Neural cell (in vitro differentiated cells): Measurements from ENCODE around the gene KLHL35. TPM values are rescaled to one million over a fixed set of nuclear protein-coding genes. Genes with fewer than 3 reads are reported as not detected.

Experiments
- H2AFZ ChIP-seq: fragments of 200-600, 300-800 bp; sonication (generic), shearing (Covaris generic); 2 replicates; pipeline ENCODE4 v1.6.0; 2014; ENCODE audit warnings: low read depth, mild to moderate bottlenecking, antibody characterized with exemption, low read length, moderate library complexity
- H3F3A ChIP-seq: fragments of 200-600 bp; shearing (Covaris generic); 2 replicates; pipeline ENCODE4 v1.6.1; 2016; ENCODE audit warnings: mild to moderate bottlenecking, moderate library complexity, mixed read lengths, antibody characterized with exemption, low read length; ENCODE audit not compliant: insufficient read depth, poor library complexity, severe bottlenecking
- H3K27ac ChIP-seq: fragments of 200-600, 300-800 bp; sonication (generic), shearing (Covaris generic); 2 replicates; pipeline ENCODE4 v1.5.1; 2014; ENCODE audit warnings: mild to moderate bottlenecking, low read length, moderate library complexity
- H3K27me3 ChIP-seq: fragments of 300-800, 200-600 bp; sonication (generic), shearing (Covaris generic); 2 replicates; pipeline ENCODE4 v1.6.0; 2014; ENCODE audit warnings: mild to moderate bottlenecking, low read depth, low read length, moderate library complexity; ENCODE audit not compliant: insufficient read depth
- H3K36me3 ChIP-seq: fragments of 300-800, 200-600 bp; sonication (generic), shearing (Covaris generic); 2 replicates; pipeline ENCODE4 v1.5.1; 2014; ENCODE audit warnings: mild to moderate bottlenecking, antibody characterized with exemption, low read length, moderate library complexity; ENCODE audit not compliant: insufficient read depth
- H3K4me2 ChIP-seq: fragments of 300-800, 200-600 bp; sonication (generic), shearing (Covaris generic); 2 replicates; pipeline ENCODE4 v1.6.0; 2014; ENCODE audit warnings: mild to moderate bottlenecking, low read length
- H3K4me3 ChIP-seq: fragments of 300-800, 200-600 bp; sonication (generic), shearing (Covaris generic); 2 replicates; pipeline ENCODE4 v1.5.1; 2014; ENCODE audit warnings: mild to moderate bottlenecking, low read length, moderate library complexity
- H3K79me2 ChIP-seq: fragments of 200-600 bp; shearing (Covaris generic); replicated peaks from 2 replicates; pipeline ENCODE4 v1.6.0; 2014; ENCODE audit warnings: mild to moderate bottlenecking, low read length, moderate library complexity; ENCODE audit not compliant: insufficient read depth
- H3K9ac ChIP-seq: fragments of 300-800, 200-600 bp; sonication (generic), shearing (Covaris generic); 2 replicates; pipeline ENCODE4 v1.6.1; 2016; ENCODE audit warnings: mild to moderate bottlenecking, low read length, mixed read lengths
- H3K9me2 ChIP-seq: fragments of 200-600 bp; shearing (Covaris generic); 2 replicates; pipeline ENCODE4 v1.6.1; 2016; ENCODE audit warnings: mild to moderate bottlenecking, low read length, mixed read lengths; ENCODE audit not compliant: insufficient read depth
- H3K9me3 ChIP-seq: fragments of 200-600, 300-800 bp; sonication (generic), shearing (Covaris generic); 2 replicates; pipeline ENCODE4 v1.6.1; 2016; ENCODE audit warnings: mild to moderate bottlenecking, mixed run types, low read length, moderate library complexity, mixed read lengths
- H4K20me1 ChIP-seq: fragments of 200-600 bp; shearing (Covaris generic); 2 replicates; pipeline ENCODE4 v1.6.1; 2016; ENCODE audit warnings: mild to moderate bottlenecking, mixed run types; ENCODE audit not compliant: insufficient read depth
- CTCF ChIP-seq: fragments of 450-650 bp; IDR thresholded peaks from 2 replicates; pipeline ENCODE4 v1.5.1; 2014; ENCODE audit warnings: antibody characterized with exemption, mild to moderate bottlenecking, moderate library complexity; ENCODE audit not compliant: poor library complexity, severe bottlenecking
- EP300 ChIP-seq: fragments of 450-650 bp; conservative IDR thresholded peaks from 2 replicates; pipeline ENCODE4 v1.6.1; 2014; ENCODE audit warnings: antibody characterized with exemption, mild to moderate bottlenecking, moderate library complexity; ENCODE audit not compliant: poor library complexity, severe bottlenecking
- EZH2 ChIP-seq: fragments of 200-600, 300-800 bp; shearing (Covaris generic), sonication (generic); IDR thresholded peaks from 2 replicates; pipeline ENCODE4 v1.6.1; 2014; ENCODE audit warnings: antibody characterized with exemption, low read length, borderline replicate concordance, mild to moderate bottlenecking; ENCODE audit not compliant: insufficient read depth, poor library complexity, severe bottlenecking
- MXI1 ChIP-seq: fragments of 450-650 bp; conservative IDR thresholded peaks from 2 replicates; pipeline ENCODE4 v1.6.1; 2014; ENCODE audit warnings: antibody characterized with exemption, mild to moderate bottlenecking; ENCODE audit not compliant: poor library complexity, severe bottlenecking
- POLR2AphosphoS5 ChIP-seq: IDR thresholded peaks from 2 replicates; pipeline ENCODE4 v1.6.1; 2012
- RAD21 ChIP-seq: fragments of 450-650 bp; conservative IDR thresholded peaks from 2 replicates; pipeline ENCODE4 v1.6.1; 2014; ENCODE audit warnings: antibody characterized with exemption, mild to moderate bottlenecking, moderate library complexity
- SMC3 ChIP-seq: fragments of 450-650 bp; conservative IDR thresholded peaks from 2 replicates; pipeline ENCODE4 v1.6.1; 2014; ENCODE audit warnings: antibody characterized with exemption, mild to moderate bottlenecking, moderate library complexity; ENCODE audit not compliant: poor library complexity
- TAF1 ChIP-seq: IDR thresholded peaks from 2 replicates; pipeline ENCODE4 v1.6.1; 2012; ENCODE audit warnings: low read depth
- polyA plus RNA-seq: library from polyadenylated mRNA; depleted of rRNA; stranded (reverse); fragments of >200 nt; gene quantifications from 2 replicates; pipeline ENCODE4 v1.2.3, GENCODE V29; 2014
- TF ChIP-seq, protein P1 (sequence below): IDR thresholded peaks from 2 replicates; pipeline ENCODE4 v1.6.1; 2012; ENCODE audit warnings: borderline replicate concordance

Gene KLHL35
- polyA plus RNA-seq, 1 donor from 2014 or later = 17.0 TPM

GRCh38 chr11:75461151-75461550 lies 28.1 kb upstream of the KLHL35 start:
- no peak for TF ChIP-seq MXI1
- no peak for TF ChIP-seq SMC3
- TF ChIP-seq POLR2AphosphoS5 = no peak
- no peak for TF ChIP-seq CTCF
- no peak for TF ChIP-seq TAF1
- no peaks in the 10 kb centered on the region for H3K36me3 ChIP-seq
- H3K9me3 ChIP-seq = no peaks in the 10 kb centered on the region
- H3F3A ChIP-seq = no peaks in the 10 kb centered on the region
- no peaks in the 10 kb centered on the region for H4K20me1 ChIP-seq
- no peak overlapping the region for H2AFZ ChIP-seq
- no peak overlapping the region for H3K27ac ChIP-seq
- H3K27me3 ChIP-seq = no peaks in the 10 kb centered on the region
- H3K79me2 ChIP-seq = no peaks in the 10 kb centered on the region
- H3K9ac ChIP-seq = no peak overlapping the region
- no peaks in the 10 kb centered on the region for H3K9me2 ChIP-seq
- H3K4me3 ChIP-seq = no peak overlapping the region
- no peak overlapping the region for H3K4me2 ChIP-seq

- Histone ChIP-seq H3K36me3 (no peaks in the 10 kb centered on the region), H3K27me3 (no peaks in the 10 kb centered on the region), H3K9ac (no peak overlapping the region), H3K27ac (no peak overlapping the region), H4K20me1 (no peaks in the 10 kb centered on the region), H3K4me2 (no peak overlapping the region), H3K4me3 (no peak overlapping the region), H3K9me2 (no peaks in the 10 kb centered on the region), H3K9me3 (no peaks in the 10 kb centered on the region), H3K79me2 (no peaks in the 10 kb centered on the region), H3F3A (no peaks in the 10 kb centered on the region), H2AFZ (no peak overlapping the region)
- TF ChIP-seq TAF1 (no peak), EP300 (no peak), CTCF (no peak)
These were observed 23.7 kb upstream of the KLHL35 start for GRCh38 chr11:75456596-75457183.

- Histone ChIP-seq H3K27ac (no peak overlapping the region), H2AFZ (no peak overlapping the region), H3K36me3 (no peaks in the 10 kb centered on the region), H3K9me2 (no peaks in the 10 kb centered on the region), H3K9me3 (no peaks in the 10 kb centered on the region), H3K9ac (no peak overlapping the region), H4K20me1 (no peaks in the 10 kb centered on the region), H3K4me2 (no peak overlapping the region), H3K79me2 (no peaks in the 10 kb centered on the region), H3F3A (no peaks in the 10 kb centered on the region), H3K4me3 (no peak overlapping the region), H3K27me3 (no peaks in the 10 kb centered on the region)
- TF ChIP-seq, protein P1, sequence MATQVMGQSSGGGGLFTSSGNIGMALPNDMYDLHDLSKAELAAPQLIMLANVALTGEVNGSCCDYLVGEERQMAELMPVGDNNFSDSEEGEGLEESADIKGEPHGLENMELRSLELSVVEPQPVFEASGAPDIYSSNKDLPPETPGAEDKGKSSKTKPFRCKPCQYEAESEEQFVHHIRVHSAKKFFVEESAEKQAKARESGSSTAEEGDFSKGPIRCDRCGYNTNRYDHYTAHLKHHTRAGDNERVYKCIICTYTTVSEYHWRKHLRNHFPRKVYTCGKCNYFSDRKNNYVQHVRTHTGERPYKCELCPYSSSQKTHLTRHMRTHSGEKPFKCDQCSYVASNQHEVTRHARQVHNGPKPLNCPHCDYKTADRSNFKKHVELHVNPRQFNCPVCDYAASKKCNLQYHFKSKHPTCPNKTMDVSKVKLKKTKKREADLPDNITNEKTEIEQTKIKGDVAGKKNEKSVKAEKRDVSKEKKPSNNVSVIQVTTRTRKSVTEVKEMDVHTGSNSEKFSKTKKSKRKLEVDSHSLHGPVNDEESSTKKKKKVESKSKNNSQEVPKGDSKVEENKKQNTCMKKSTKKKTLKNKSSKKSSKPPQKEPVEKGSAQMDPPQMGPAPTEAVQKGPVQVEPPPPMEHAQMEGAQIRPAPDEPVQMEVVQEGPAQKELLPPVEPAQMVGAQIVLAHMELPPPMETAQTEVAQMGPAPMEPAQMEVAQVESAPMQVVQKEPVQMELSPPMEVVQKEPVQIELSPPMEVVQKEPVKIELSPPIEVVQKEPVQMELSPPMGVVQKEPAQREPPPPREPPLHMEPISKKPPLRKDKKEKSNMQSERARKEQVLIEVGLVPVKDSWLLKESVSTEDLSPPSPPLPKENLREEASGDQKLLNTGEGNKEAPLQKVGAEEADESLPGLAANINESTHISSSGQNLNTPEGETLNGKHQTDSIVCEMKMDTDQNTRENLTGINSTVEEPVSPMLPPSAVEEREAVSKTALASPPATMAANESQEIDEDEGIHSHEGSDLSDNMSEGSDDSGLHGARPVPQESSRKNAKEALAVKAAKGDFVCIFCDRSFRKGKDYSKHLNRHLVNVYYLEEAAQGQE = no peak
- TF ChIP-seq EZH2 (no peak), TAF1 (no peak), EP300 (no peak), SMC3 (no peak), POLR2AphosphoS5 (no peak), MXI1 (no peak), RAD21 (no peak), CTCF (no peak)
These were observed 22.0 kb upstream of the KLHL35 start for GRCh38 chr11:75454987-75455386.
